ENCODE measurements around the gene SQOR. TPM values are rescaled to one million over a fixed set of nuclear protein-coding genes. Genes with fewer than 3 reads are reported as not detected.

SQOR gene
- total RNA-seq, 1 donor from 2014 or later: 310 TPM

Other genes starting within 250 kb of the SQOR start
- 3.4 and 6.1 TPM in 2 replicates for gene SLC30A4, start 112.3 kb upstream of the SQOR start, total RNA-seq
- gene BLOC1S6, start 47.6 kb upstream of the SQOR start, total RNA-seq: 48.6 and 49.0 TPM in 2 replicates

Data from bronchial epithelial cell (primary cell).